Activated CD4-positive, alpha-beta T cell treated with anti-CD3 and anti-CD28 coated beads for 24 hours (primary cell): ENCODE results near the gene ULK3.

Experiments used
- DNase-seq, 2 donors: peaks; one replicate each; pipeline ENCODE4 v3.0.0-alpha.2; 2020; ENCODE audit warnings: low read depth in 2 of 2

The ULK3 gene

DNA sequence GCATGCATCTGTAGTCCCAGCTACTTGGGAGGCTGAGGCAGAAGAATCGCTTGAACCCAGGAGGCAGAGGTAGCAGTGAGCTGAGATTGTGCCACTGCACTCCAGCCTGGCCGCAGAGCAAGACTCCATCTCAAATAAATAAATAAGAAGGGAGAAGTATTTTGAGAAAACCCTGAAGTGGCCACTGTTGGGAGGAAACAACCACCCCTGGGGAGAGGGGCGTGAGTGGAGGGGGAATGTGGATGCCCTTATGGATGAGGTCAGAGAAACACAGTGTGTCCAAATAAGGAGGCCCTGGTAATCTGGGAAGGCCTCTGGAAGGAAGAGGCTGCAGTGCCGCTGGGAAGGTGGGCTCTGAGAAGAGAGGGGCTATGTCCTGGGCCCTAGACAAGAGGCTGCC lies 20.7 kb downstream of the ULK3 start:
- no peak for DNase-seq

- no peak for DNase-seq
These were observed 21.2 kb downstream of the ULK3 start for GRCh38 chr15:74821790-74822158.

DNA sequence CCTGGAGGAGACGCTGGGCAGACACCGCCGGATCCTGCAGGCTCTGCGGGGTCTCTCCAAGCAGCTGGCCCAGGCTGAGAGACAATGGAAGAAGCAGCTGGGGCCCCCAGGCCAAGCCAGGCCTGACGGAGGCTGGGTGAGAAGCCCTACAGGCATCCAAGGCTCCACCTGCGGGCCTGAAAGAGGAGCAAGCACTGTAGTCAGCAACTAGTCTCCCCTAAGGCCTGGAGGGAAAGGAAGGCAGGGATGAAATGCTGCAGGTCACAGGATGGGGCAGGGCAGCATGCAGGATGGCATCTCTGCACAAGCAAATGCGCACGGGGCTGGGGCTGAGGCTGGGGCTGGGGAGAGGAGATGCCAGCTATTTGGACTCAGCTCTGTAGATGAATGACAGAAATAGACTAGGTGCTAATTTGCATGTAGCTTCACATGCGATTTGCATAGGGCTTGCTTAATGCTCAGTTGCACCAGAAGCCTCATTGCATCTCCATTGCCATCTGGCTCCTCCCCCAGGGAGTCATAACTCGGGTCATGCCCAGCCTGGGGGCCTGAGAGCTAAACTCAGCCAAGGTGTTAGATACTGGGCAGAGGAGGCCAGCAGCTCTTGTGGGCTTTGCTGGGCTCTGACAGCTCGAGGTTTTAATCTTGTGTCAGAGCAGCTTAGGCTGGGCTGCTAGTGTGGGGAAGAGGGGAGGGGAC lies 21.7 kb downstream of the ULK3 start:
- no peak for DNase-seq

DNA sequence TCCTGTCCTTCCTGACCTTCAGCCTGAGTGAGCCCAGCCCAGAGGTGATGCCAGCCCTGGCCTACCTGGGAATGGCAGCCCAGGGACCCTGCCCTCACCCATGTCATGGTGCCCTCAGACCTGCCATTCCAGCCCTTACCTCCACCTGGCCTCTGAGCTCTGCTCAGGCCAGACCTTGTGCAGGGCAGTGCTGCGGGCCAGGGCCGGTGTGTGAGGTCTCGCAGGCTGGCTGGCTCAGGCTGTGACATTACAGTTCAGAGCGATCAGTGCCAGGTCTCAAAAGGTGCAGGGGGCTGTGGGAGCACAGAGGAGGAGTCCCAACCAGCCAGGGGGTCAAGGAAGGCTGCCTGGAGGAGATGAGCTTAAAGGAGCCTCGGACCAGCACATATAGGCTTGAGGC lies 22.9 kb downstream of the ULK3 start:
- no peak for DNase-seq

- DNase-seq, result no peak
These were observed 25.6 kb downstream of the ULK3 start for GRCh38 chr15:74817370-74817737.

DNA sequence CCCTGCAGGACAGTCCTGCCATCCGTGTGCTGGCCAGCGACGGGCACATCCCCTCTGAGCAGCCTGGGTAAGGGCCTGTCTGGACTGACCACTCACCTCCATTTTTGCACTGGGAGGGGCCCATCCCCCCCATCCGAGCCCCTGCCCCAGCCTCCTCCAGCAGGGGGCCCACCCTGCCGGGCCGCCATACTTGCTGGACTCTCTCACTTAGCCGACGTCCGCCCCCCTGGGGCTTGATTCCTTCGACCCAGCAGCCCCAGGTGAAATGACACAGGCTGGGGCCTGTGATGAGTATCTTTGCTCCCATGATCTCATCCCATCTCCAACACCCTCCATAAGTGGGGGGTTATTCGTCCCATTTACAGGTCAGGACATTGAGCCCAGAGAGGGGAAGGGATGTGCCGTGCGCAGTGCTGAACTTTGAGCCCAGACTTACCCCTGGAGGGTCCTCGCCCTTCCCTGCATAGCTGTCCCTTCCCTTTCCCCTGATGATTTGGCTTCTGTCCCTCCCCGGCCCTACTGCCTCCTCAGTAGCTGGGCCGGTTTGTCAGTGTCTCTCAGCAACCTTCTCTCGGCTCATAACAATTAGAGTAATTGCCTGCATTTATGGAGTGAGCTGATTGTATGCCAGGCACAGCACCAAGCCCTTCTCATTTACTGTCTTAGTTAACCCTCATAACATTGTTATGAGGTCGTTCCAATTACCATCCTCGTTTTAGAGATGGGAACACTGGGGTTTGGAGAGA lies 26.2 kb downstream of the ULK3 start:
- no peak for DNase-seq

DNA sequence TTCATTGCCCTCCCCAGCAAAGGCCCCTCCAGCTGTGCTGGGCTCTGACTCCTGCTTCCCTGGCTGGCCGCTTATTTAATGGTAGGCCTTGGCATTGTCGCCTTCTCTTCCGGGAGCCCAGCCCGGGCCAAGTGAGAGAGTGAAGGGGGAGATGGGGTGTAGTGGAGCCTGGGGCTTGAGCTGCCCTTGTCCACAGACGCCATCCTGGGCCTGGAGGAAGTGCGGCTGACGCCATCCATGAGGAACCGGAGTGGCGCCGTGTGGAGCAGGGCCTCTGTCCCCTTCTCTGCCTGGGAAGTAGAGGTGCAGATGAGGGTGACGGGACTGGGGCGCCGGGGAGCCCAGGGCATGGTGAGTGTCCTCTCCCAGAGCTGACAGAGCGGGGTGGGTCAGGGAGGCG lies 27.0 kb downstream of the ULK3 start:
- no peak for DNase-seq

DNA sequence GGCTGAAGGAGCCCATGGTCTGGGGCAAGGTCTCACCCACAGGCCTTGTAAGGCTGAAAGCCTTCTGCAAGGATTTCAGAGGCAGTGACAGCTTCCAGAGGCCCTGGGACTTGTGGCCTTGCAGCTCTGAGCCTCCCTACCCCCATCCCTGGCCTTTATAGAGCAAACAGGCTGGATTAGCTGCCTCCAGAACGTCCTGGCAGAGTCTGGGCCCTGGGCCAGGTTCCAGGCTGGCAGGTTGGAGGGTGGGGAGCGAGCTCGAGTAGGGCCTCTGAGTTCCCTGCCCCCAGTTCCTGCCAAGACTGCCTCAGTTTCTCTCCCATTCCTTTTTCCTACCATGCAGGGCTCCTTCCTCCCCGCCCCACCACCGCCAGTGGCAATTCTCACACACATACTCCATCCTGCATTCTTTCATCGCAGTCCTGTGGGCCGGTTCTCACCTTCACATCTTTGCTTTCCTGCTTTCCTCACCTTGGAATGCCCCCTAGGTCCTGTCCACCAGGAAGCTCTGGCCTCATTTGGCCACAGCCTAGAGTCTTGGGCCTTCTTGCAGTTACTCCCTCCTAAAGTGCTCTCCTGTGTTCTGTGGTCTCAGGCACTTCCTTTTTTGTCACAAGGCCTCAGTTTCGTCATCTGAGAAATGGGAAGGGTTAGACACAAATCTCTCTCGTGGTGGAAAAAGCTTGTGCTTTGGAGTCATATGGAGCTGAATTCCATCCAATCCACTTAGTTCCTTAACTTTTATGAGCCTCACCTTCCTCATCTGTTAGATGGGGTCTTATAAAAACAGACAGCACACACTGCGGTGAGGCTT lies 27.6 kb downstream of the ULK3 start:
- no peak for DNase-seq

DNA sequence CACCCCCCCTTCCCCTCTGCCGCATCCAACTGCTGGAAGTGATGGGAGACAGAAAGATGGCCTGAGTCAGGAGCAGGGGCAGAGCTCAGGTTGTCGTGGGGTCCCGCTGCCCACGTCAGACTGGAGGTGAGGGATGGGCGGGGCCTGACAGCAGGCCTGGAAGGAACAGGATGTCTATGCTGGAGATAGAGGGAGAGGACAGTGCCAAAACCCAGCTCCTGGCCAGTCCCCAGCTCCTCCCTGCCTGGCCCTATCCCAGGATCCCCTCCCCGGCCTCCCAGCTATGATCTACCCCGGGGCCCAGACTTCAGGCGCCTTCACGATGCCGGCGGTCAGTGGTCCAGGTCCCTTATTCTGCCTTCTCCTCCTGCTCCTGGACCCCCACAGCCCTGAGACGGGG lies 30.4 kb downstream of the ULK3 start, which contains the start of gene LMAN1L:
TSS of gene LMAN1L (plus strand) at position 303 of the 400 bp plus-strand sequence. CDS start at position 323, 20 bp downstream.
- no peak for DNase-seq

DNA sequence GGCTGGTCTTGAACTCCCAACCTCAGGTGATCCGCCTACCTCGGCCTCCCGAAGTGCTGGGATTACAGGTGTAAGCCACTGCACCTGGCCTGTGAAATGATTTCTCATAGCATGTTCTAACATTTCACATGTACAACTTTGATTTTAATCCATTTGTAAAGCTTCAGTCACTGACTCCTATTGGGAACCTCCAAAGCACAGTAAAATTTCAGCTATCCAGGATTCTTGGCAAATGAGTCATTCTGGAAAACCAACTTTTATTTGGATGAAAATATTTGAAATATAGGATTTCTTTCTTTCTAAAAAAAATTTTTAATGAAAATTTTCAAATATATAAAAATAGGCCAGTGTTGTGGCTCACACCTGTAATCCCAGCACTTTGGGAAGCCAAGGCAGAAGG lies 33.0 kb downstream of the ULK3 start:
- DNase-seq, result no peak

DNA sequence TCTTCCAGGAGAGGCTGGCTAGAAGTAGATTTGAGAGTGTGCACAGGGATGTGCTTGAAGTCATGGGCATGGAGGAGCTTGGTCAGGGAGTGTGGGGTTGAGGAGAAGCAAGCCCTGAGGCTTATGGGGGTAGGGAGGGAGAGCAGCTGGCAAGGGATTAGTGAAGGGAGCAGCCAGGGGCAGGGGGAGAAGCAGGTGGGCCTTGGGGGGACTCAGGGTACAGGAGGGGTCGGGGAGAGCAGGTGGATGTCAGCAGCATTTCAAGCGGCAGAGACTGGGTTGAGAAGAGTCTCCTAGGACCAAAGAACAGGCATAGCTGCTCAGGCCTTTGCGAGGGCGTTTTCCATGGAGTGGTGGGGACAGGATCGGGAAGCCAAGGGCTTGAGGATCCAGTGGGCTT lies 33.7 kb downstream of the ULK3 start:
- DNase-seq, result no peak

GRCh38 chr15:74808840-74809229 lies 34.1 kb downstream of the ULK3 start:
- no peak for DNase-seq

DNA sequence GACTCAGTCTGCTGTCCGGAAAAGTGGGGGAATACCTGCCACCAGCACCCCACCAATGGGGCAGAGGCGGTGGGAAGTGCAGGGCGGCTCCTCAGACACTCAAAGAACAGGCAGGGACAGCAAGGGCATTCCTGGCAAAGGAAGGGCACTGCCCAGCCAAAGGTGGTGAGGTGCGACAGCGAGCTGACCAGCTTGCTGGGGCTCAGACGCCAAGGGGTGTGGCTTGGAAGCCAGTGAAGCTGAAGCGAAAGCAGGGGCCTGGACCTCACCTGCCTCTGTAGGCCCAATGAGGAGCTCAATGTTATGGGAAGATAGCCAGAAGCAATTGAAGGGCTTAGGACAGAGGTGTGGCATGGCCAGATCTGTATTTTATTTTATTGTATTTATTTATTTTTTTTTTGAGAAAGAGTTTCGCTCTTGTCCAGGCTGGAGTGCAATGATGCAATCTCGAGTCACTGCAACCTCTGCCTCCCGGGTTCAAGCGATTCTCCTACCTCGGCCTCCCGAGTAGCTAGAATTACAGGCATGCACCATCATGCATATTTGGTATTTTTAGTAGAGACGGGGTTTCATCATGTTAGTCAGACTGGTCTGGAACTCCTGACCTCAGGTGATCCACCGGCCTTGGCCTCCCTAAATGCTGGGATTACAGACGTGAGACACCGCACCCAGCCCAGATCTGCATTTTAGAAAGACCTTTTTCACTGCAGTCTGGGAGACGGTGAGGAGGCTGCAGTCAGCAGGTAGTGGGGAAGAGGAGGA lies 34.7 kb downstream of the ULK3 start:
- no peak for DNase-seq

GRCh38 chr15:74807282-74807681 lies 35.7 kb downstream of the ULK3 start:
- DNase-seq, result no peak

GRCh38 chr15:74804935-74805334 lies 38.0 kb downstream of the ULK3 start:
- no peak for DNase-seq

- no peak for DNase-seq
These were observed 40.0 kb downstream of the ULK3 start for GRCh38 chr15:74802862-74803447.

GRCh38 chr15:74802290-74802689 lies 40.7 kb downstream of the ULK3 start:
- DNase-seq, result no peak

- no peak for DNase-seq
These were observed 41.5 kb downstream of the ULK3 start for GRCh38 chr15:74801311-74801997.

- DNase-seq, result no peak
These were observed 42.3 kb downstream of the ULK3 start for GRCh38 chr15:74800559-74801094.

DNA sequence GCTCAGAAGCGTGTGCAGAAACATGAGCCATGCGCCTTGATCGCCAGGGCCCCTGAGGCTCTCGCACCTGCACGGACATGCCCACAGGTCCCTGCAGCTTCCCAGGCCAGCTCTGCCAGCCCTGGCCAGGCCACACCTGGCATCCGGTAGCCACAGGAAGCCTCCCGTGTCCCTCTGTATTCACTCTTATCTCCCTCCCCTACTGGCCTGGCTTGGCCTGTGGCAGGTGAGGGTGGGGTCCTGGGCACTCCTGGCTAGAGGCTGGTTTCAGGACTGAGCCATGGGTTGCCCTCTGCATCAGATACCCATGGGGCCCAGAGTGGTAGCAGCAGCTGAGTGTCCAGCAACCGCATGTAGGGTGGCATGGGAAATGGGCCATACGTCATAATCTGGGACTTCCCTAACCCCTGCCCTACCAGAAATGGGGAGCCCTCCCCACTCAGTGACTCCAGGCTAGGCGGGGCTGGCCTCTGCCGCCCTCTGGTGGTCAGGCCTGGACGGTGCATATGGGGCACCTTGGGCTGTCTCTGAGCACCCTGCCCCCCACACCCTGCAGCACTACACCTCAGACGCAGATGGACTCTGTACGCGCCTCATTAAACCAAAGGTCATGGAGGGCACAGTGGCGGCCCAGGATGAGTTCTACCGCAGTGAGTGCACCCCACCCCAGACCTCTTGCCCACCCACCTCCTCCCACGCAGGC lies 42.9 kb downstream of the ULK3 start:
- DNase-seq, result peak; percentile 79 to 80
